HUES6 (cell line): Measurements from ENCODE around the gene LARGE1.
A peak's percentile ranks its signal among the peaks of the same experiment; 100 is the strongest.

Source experiments
- H3K27ac ChIP-seq: 2 replicates; pipeline ENCODE4 v1.7.0; 2013; ENCODE audit warnings: low read depth, mild to moderate bottlenecking, low read length, inconsistent platforms
- H3K27me3 ChIP-seq: 2 replicates; pipeline ENCODE4 v1.6.1; 2013; ENCODE audit warnings: low read length; ENCODE audit not compliant: control insufficient read depth, insufficient read depth
- H3K36me3 ChIP-seq: 2 replicates; pipeline ENCODE4 v1.6.1; 2013; ENCODE audit warnings: low read length; ENCODE audit not compliant: control insufficient read depth, insufficient read depth
- H3K4me1 ChIP-seq: 2 replicates; pipeline ENCODE4 v1.6.1; 2013; ENCODE audit warnings: low read length; ENCODE audit not compliant: control insufficient read depth, insufficient read depth
- H3K4me3 ChIP-seq: 2 replicates; pipeline ENCODE4 v1.5.1; 2013; ENCODE audit warnings: low read depth, low read length
- H3K9ac ChIP-seq: one replicate; pipeline ENCODE4 v1.6.1; 2013; ENCODE audit warnings: mild to moderate bottlenecking, low read length
- H3K9me3 ChIP-seq: 2 replicates; pipeline ENCODE4 v1.6.1; 2013; ENCODE audit warnings: low read depth, low read length; ENCODE audit not compliant: control insufficient read depth, insufficient read depth

LARGE1 gene

DNA sequence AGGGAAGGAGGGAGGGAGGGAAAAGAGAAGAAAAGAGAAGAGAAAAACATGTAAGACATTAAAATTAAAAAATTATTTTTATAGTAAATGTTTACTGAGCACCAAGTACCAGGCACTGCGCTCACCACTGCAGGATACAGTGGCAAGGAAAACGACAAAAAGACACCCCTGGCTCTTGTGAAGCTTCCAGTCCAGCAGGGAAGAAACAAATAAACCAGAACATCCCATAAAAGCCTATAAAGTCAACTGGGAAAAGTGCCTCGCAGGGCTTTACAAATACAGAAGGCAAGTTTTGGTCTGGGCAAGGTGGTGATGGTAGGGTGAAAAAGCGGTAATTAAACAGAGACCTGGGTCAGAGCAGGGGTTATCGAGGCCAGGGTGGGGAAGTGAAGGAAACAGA lies 33.6 kb downstream of the LARGE1 start:
- Histone ChIP-seq H3K4me3 (no peak overlapping the region), H3K27ac (no peak overlapping the region), H3K9ac (no peak overlapping the region), H3K9me3 (no peaks in the 10 kb centered on the region), H3K4me1 (peaks cover 46% of the 10 kb centered on the region), H3K27me3 (no peaks in the 10 kb centered on the region), H3K36me3 (no peaks in the 10 kb centered on the region)

DNA sequence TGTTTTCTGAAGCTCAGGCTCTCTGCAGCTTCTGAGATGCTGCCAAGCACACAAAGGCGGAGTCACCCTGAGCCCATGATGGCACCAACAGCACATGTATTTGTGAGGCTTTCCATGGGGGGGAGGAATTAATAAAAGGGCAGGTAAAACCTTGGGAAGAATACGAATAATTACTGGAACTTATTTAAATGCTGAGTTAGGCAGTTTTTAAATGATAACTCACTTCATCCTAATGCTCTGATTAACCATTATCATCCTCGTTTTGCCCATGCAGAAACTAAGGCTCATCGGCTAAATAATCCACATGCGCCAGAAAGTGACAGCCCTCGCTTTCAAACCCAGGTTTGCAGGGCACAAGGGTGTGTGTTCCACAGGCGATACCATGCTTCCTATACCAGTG lies 35.4 kb downstream of the LARGE1 start:
- no peaks in the 10 kb centered on the region for H3K9me3 ChIP-seq
- H3K9ac ChIP-seq = no peak overlapping the region
- H3K4me3 ChIP-seq = no peak overlapping the region
- no peaks in the 10 kb centered on the region for H3K36me3 ChIP-seq
- no peak overlapping the region for H3K27ac ChIP-seq
- peaks cover 38% of the 10 kb centered on the region for H3K4me1 ChIP-seq
- H3K27me3 ChIP-seq = no peaks in the 10 kb centered on the region

DNA sequence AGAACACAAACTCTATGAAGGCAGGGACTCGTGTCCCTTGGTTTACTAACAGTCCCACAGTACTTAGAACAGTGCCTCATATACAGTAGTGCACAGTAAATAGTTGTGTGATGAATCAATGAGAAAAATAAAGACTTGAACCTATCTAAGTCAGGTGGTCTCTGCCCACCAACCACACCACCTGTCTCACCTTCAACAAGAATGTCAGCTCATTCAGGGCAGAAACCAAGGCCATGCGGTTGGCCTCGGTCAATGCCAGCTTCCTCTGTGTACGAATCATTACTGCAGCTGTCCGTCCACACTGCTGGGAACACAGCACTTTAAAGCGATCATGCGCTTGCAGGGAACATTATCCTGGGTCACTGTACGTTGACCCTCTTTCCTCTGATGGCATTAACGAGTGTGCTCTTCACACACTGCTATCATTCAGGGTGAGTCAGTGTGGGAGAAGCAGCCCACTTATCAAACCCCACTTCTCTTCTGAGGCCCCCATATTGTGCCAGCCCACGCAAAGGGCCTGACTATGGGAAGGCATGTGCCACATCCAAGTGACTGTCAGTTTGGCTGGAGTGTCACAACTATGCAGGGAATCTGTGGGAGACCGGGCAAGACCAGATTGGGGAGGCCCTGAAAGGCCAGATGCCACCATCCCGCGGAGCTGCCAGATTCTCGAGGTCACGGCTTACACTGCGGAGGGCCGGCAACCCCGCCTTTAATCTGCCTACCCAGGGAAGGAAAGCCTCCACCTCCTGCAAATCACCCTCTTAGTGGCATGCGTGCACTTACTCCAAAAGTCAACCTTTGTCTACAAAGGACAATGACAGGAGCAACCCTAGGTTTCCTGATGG lies 36.1 kb downstream of the LARGE1 start:
- Histone ChIP-seq H3K36me3 (no peaks in the 10 kb centered on the region), H3K4me3 (no peak overlapping the region), H3K9ac (no peak overlapping the region), H3K27ac (no peak overlapping the region), H3K4me1 (peaks cover 33% of the 10 kb centered on the region), H3K27me3 (no peaks in the 10 kb centered on the region), H3K9me3 (no peaks in the 10 kb centered on the region)

DNA sequence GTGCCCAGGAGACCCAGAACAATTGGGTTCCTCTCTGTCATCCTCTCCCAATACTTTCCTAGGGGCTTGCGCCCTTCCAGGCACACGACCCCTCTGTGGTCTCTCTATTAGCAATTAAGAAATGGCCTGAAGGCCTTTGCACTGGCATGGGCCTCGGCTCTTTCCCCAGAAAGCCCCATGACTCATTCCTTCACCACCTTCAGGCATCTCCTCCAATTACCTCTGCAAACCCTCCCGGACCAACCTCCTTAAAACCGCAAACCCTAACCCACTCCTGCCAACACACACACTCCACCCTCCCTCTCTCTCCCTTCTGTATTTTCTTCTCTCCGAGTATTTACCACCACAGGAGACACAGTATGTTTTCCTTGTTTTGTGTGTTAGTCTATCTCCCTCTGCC lies 36.7 kb downstream of the LARGE1 start:
- Histone ChIP-seq H3K4me1 (peaks cover 33% of the 10 kb centered on the region), H3K9ac (no peak overlapping the region), H3K27ac (no peak overlapping the region), H3K4me3 (no peak overlapping the region), H3K9me3 (no peaks in the 10 kb centered on the region), H3K27me3 (no peaks in the 10 kb centered on the region), H3K36me3 (no peaks in the 10 kb centered on the region)

DNA sequence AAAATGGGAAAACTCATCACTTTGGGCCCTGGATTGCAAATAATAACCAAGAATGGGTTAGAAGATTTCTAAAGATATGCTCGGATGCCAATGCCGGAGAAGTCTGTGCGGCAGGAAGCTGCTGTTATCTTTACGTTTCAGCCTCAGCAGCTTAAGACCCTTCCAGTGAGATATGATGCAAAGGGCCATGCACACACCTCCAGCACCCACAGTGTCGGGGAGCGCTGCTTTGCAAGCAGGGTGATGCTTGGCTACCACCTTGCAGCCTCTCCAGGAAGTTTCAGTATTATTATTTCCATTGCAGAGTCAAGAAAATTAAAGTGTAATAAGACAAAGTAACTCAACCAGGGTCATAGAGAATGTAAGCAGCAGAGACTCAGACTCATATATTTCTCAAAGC lies 37.3 kb downstream of the LARGE1 start:
- Histone ChIP-seq H3K36me3 (no peaks in the 10 kb centered on the region), H3K4me3 (no peak overlapping the region), H3K27ac (no peak overlapping the region), H3K9ac (no peak overlapping the region), H3K27me3 (no peaks in the 10 kb centered on the region), H3K4me1 (peaks cover 33% of the 10 kb centered on the region), H3K9me3 (no peaks in the 10 kb centered on the region)

DNA sequence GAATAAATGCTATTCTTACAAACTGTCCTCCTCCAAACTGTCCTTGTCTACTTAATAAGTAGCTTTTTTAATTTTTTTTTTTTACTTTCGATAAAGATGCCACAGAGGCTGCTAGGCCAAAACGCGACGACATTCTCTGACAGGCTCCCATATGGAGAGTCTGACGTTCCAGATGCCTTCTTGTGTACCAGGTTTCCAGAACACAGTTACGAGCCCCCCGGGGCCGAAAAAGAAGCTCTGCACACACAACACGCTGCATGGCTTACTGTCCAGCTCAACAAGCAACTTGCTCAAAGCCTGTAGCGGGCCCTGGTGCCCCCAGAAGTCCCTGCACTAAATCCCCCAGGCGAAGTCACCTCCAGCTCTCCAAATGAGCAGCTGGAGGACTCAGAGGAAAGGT lies 39.3 kb downstream of the LARGE1 start:
- H3K4me1 ChIP-seq = peaks cover 36% of the 10 kb centered on the region
- H3K36me3 ChIP-seq = no peaks in the 10 kb centered on the region
- no peak overlapping the region for H3K9ac ChIP-seq
- no peaks in the 10 kb centered on the region for H3K27me3 ChIP-seq
- H3K4me3 ChIP-seq = no peak overlapping the region
- H3K9me3 ChIP-seq = no peaks in the 10 kb centered on the region
- H3K27ac ChIP-seq = no peak overlapping the region

DNA sequence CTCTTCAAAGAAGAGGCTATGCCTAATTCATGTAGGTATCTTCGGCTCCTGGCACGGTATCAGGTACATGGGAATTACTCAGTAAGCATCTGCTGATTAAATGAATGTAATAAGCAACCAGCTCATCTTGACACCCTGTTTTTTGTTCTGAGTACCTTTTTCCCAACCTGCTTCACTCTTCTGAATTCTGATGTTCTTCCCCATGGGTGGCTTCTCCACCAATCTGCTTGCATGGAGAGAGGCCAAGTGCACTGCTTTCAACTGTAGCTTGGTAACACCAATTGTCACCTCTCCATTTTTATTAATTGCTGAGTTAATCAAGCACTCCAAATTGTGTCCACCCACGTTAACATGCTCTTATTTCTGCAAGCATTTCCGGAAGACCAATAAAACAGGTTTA lies 40.5 kb downstream of the LARGE1 start:
- peaks cover 44% of the 10 kb centered on the region for H3K4me1 ChIP-seq
- H3K36me3 ChIP-seq = no peaks in the 10 kb centered on the region
- no peaks in the 10 kb centered on the region for H3K9me3 ChIP-seq
- no peak overlapping the region for H3K9ac ChIP-seq
- H3K27me3 ChIP-seq = no peaks in the 10 kb centered on the region
- no peak overlapping the region for H3K27ac ChIP-seq
- no peak overlapping the region for H3K4me3 ChIP-seq

DNA sequence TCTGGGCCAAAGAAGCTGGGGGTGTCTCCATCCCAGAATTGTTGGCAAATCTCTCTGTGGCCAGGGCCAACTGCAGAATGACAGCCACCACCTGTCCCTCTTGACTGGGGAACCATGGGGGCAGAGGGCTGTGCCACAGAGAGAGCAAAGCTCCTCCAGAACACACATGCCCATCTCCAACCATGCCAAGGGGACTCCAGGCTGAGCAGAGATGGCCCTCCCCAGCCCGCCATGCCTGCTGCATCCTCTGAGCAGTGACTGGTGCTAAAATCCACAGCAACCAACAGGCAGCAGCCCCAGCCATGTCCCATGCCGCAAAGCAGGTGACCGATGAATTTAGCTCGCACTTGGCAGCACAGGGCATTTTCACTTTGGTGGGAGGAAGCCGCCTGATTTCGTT lies 45.0 kb downstream of the LARGE1 start:
- Histone ChIP-seq H3K27ac (no peak overlapping the region), H3K36me3 (no peaks in the 10 kb centered on the region), H3K9me3 (no peaks in the 10 kb centered on the region), H3K9ac (peak overlapping the region; percentile 2), H3K4me3 (no peak overlapping the region), H3K27me3 (no peaks in the 10 kb centered on the region), H3K4me1 (peaks cover 32% of the 10 kb centered on the region)

DNA sequence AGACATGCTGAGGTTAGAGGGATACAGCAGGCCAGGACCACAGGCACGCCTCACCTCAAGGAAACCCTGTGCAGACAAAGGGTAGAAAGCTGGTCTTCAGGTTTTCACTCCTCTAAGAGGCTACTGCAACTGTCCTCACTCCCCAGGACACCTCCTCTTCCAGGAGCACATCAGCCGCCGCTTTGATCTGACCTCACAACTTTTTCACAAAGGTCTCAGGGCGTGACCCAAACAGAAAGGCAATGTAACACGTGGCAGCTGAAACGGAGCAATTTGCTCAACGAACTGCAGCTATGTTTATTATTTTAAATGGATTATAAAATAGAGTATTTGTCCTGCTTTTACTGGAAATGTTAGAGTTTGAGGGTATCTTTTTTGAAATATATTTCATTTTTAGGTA lies 46.1 kb downstream of the LARGE1 start:
- Histone ChIP-seq H3K36me3 (no peaks in the 10 kb centered on the region), H3K9ac (no peak overlapping the region), H3K27me3 (no peaks in the 10 kb centered on the region), H3K27ac (no peak overlapping the region), H3K4me3 (no peak overlapping the region), H3K4me1 (peaks cover 32% of the 10 kb centered on the region), H3K9me3 (no peaks in the 10 kb centered on the region)

DNA sequence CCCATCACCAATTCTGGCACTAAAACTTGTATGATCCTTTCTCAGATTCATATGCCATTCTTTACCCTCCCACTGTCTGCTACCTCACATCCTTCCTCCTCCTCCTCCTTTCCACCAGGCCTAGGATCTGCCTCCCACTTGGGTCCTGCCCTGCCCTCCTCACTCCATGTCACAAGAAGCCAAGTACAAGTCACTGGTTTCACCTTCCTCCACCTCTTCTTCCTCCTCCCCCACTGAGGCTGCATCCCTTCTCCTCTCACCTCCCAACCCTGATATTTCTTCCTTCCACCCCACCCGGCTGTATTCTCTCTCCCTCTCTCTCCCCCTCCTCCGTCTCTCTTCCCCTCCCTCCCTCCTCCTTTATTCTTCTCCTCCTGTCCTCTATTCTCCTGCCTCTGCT lies 46.6 kb downstream of the LARGE1 start:
- Histone ChIP-seq H3K36me3 (no peaks in the 10 kb centered on the region), H3K27me3 (no peaks in the 10 kb centered on the region), H3K9me3 (no peaks in the 10 kb centered on the region), H3K27ac (no peak overlapping the region), H3K4me3 (no peak overlapping the region), H3K4me1 (peaks cover 32% of the 10 kb centered on the region), H3K9ac (no peak overlapping the region)

DNA sequence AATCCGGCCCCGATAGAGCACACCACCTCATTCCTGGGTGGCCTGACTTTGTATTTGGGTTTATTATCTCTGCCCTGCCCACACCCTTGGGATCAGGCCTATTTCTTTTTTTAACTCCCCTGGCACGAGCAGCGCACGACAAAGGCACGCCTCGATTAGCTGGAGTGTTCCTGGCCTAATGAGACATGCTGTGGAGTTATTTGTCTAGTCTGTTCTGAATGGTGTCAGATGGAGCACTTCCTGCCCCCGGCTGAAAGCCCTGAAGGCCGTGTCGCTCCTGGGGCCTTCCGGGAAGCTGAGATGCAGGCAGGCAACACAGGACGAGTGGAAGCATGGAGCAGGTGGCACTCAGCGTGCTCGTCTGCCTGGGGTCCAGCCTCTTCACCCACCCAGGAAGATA lies 47.1 kb downstream of the LARGE1 start:
- no peak overlapping the region for H3K27ac ChIP-seq

More for the DNA sequence above, 47.1 kb downstream of the LARGE1 start:
- H3K9me3 ChIP-seq = no peaks in the 10 kb centered on the region
- no peaks in the 10 kb centered on the region for H3K27me3 ChIP-seq
- H3K36me3 ChIP-seq = no peaks in the 10 kb centered on the region
- no peak overlapping the region for H3K4me3 ChIP-seq
- peaks cover 32% of the 10 kb centered on the region for H3K4me1 ChIP-seq
- no peak overlapping the region for H3K9ac ChIP-seq
